CD4-positive, alpha-beta T cell treated with Interleukin-4 for 4 hours (primary cell): ENCODE measurements around the gene IRF6.

ENCODE experiments used
- DNase-seq: peaks from one replicate; pipeline ENCODE4 v3.0.0-alpha.2; 2020

IRF6 gene

GRCh38 chr1:209786146-209786545 lies 19.8 kb downstream of the IRF6 start:
- no peak for DNase-seq

GRCh38 chr1:209785592-209785991 lies 20.4 kb downstream of the IRF6 start:
- DNase-seq: no peak

GRCh38 chr1:209784265-209785169 lies 21.4 kb downstream of the IRF6 start, which contains the start of gene C1orf74:
Gene C1orf74 (minus strand): TSS chr1:209784559. CDS start chr1:209783634, 925 bp downstream.
- DNase-seq: peak; percentile 98

DNA sequence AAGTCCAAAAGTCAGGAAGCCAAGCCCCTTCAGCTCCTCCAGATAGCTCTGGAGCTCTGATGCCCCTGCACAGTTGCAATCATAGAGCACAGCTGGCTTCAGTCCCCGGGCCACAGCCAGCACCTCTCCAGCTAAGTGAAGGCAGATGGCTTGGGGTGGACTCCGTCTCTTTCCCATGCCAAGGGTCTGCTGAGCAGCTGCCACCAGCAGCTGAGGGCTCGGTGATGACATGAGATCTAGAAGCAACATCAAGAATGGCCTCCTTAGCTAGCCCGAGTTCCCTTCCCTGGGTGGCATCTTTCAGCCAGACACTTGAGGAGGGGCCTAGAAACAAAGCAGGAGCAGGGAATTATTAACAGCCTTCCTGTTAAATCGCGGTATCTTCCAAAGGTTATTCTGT lies 22.6 kb downstream of the IRF6 start:
- DNase-seq: no peak

GRCh38 chr1:209780268-209780667 lies 25.7 kb downstream of the IRF6 start:
- DNase-seq: no peak

GRCh38 chr1:209778102-209778501 lies 27.8 kb downstream of the IRF6 start:
- DNase-seq: no peak

- no peak for DNase-seq
Measured at GRCh38 chr1:209777587-209777986, 28.4 kb downstream of the IRF6 start.

GRCh38 chr1:209775678-209776077 lies 30.3 kb downstream of the IRF6 start:
- DNase-seq: no peak

DNA sequence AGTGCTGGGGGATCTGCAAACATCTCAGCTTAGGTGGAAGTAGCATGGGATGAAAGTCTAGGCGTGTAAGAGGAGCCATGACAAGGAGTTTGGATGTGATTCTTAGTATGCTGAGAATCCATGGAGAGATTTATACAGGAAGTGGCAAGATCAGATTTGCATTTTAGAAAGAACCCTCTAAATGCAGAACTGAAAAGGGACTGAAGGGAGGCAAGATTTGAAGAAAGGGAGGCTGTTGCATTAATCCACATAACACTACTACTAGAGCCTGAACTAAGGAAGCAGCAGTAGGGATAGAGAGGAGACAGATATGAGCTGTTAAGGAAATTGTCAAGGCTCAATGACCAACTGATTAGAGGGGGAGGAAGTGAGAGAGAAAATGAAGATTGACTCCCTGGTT lies 31.4 kb downstream of the IRF6 start:
- no peak for DNase-seq

DNA sequence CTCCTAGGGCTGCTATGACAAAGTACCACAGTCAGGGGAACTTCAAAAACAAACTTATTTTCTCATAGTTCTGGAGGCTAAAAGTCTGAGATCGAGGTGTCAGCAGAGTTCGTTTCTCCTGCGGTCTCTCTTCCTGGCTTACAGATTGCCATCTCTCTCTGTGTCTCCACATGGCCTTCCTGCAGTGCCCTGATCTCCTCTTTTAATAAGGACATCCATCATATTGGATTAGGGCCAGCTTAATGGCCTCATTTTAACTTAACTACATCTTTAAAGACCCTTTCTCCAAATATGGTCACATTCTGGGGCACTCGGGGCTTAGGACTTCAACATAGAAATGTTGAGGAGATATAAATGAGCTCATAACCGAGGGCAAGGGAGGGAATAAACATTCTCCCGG lies 33.8 kb downstream of the IRF6 start:
- DNase-seq: no peak

DNA sequence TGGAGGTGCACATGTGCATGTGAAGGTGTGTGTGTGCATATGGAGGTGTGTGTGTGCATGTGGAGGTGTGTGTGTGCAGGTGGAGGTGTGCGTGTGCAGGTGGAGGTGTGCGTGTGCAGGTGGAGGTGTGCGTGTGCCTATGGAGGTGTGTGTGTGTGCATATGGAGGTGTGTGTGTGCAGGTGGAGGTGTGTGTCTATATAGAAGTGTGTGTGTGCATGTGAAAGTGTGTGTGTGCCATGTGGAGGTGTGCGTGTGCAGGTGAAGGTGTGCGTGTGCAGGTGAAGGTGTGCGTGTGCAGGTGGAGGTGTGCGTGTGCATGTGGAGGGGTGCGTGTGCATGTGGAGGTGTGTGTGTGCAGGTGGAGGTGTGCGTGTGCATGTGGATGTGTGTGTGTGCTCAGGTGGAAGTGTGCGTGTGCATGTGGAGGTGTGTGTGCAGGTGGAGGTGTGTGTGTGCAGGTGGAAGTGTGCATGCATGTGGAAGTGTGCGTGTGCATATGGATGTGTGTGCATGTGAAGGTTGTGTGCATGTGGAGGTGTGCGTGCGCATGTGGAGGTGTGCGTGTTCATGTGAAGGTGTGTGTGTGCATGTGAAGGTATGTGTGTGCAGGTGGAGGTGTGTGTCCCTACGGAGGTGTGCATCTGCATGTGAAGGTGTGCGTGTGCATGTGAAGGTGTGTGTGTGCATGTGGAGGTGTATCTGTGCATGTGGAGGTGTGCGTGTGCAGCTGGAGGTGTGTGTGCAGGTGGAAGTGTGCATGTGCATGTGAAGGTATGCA lies 35.1 kb downstream of the IRF6 start:
- DNase-seq: no peak

- no peak for DNase-seq
Measured at GRCh38 chr1:209769971-209770370, 36.0 kb downstream of the IRF6 start.

- DNase-seq: peak; percentile 91
Measured at GRCh38 chr1:209769171-209769904, 36.6 kb downstream of the IRF6 start.

GRCh38 chr1:209768354-209768774 lies 37.6 kb downstream of the IRF6 start:
- DNase-seq: peak; percentile 94

DNA sequence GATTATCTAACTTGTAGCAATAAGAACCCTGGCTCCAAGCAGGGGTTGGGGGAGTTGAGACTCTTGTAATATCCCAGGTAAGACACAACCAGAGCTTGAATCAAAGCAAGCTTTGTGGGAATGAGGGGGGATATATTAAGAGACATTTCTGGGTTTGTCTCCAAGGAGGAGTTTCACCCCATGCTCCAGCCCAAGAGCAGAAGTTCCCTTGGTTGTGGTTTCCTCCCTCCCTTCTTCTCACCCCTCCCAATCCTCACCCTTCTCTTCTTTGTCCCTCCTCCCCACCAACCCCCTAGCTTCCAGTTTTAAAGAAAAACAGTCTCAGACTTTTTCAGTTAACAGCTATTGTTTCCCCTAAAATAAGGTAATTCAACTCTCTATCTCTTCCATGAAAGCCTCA lies 38.2 kb downstream of the IRF6 start:
- DNase-seq: no peak

- no peak for DNase-seq
Measured at GRCh38 chr1:209767096-209767495, 38.8 kb downstream of the IRF6 start.

DNA sequence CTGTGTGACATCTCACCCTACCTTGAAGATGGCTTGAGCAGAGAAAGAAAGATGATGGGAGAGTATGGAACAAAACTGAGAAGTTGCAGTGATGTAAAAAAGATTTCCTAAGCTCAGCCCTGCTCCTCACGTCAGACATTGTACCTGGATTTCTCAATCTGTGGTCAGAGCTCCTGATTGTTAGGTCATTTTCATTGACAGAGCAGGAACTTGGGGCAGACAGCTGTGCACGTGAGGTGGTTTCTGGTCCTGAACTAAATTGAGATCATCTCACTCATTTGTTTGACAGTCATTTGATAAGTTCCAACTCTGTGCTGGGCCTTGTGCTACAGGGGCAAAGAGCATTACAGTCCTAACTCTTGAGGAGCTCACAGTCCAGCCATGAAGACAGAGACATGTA lies 39.9 kb downstream of the IRF6 start:
- DNase-seq: no peak

- DNase-seq: no peak
Measured at GRCh38 chr1:209761011-209761635, 44.8 kb downstream of the IRF6 start.

DNA sequence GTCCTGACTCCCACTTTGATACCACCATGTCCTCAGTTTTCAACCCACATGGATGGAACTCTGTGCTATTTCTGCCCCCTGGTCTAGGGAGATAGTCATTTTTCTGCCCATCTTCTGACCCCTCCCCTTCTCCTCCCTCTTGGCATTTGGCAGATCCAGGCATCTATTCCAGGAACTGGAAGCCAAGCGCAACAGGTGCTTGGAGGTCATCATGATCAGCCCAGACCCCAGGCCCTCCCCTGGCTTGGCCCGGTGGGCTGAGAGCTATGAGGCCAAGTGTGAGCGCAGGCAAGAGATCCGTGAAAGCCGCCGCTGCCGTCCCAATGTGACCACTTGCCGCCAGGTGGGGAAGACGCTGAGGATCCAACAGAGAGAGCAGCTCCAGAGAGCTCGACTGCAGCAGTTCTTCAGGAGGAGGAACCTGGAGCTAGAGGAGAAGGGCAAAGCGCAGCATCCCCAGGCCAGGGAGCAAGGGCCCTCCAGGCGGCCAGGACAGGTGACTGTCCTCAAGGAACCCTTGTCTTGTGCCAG lies 46.0 kb downstream of the IRF6 start:
- DNase-seq: no peak

DNA sequence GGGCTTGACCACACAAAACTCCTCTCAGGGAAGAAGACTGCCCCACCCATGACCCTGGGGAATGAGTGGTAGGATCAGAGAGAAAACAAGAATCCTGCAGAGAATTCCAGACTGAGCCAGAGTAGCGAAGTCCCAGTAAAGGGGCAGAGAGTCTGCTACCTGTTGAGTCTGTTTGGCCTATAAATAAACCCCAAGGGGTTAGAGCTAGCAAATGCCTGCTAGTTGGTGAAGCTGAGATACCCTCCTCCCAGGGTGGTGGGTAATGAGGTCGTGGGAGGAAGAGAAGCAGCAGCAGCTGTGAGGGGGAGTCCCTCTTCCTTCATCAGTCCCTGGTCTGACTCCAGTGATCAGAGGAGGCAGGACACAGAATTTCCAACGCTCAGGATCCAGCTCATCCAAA lies 47.5 kb downstream of the IRF6 start:
- no peak for DNase-seq

DNA sequence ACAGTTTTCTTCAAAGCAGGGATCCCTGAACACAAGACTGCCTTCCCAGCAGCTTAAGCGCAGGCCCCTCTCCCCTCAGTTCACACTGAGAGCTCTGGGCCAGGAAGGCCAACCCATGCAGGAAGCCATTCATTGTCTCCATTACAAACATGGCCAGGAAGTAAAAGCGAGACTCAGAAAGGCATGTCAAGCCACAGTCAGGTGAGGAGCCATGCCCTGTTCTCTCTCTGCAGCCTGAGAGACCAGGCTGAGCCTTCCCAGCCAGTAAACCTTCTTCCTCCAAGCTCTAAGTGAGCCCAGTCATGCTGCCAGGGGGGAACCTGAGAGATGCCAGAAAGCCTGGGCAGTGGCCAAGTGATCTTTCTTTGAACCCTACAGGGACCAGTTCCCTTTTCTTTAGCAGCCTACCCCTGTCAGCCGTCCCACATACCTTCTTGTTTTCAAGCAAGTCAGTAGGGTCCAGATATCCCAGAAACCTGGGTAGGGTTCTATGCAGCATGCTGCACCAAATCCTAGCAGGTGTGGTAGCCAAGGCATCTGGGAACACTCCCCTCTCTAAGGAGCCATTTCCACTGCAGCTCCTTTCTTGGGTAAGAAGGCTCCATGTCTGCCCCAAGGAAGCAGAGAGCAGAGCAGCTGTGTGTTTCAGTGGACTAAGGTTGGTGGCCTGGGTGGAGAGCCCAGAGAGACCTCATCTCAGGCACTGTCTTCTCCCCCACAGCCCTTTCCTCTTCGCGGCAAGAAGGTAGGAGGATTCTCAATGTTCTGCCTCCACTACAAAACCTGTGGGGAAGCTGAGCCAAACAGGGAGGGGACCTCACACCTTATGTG lies 49.1 kb downstream of the IRF6 start:
- DNase-seq: peak; percentile 59
